HCT116 (cell line): ENCODE measurements around the gene TEX264. TPM values are rescaled to one million over a fixed set of nuclear protein-coding genes. Genes with fewer than 3 reads are reported as not detected.

ENCODE experiments used
- ATAC-seq: fragments of 200-7000 bp; cut with Tn5 transposase; 2 replicates; pipeline ENCODE4 v1.9.1; 2020; ENCODE audit warnings: mild to moderate bottlenecking, moderate library complexity
- BruUV-seq: library from RNA; stranded (reverse); fragments of 400-500 nt; replicated peaks from 2 replicates; lab custom pipeline; 2021; lab: Mats Ljungman, UMichigan
- CTCF ChIA-PET: fragments of 300-600 bp; sonication (Branson Sonifier 250); formaldehyde crosslinking; loops from one replicate; lab custom pipeline; 2021; ENCODE audit warnings: antibody characterized with exemption; lab: Charles Lee
- POLR2A ChIA-PET: fragments of 300-600, 350-600 bp; sonication (Branson Sonifier 250); formaldehyde crosslinking; loops from one replicate; lab custom pipeline; 2021; ENCODE audit warnings: antibody characterized with exemption; lab: Charles Lee
- RAD21 ChIA-PET, 2 experiments: fragments of 300-600 bp; sonication (Branson Sonifier 250); formaldehyde crosslinking; loops; one replicate each; lab custom pipeline; 2023; ENCODE audit warnings: low total read pairs in 2 of 2; ENCODE audit not compliant: uncharacterized antibody in 2 of 2, unreplicated experiment in 2 of 2, low non-redundant PET in 1 of 2; lab: Charles Lee
- DNase-seq: peaks from one replicate; pipeline ENCODE4 v3.0.0-alpha.2; 2010; ENCODE audit warnings: low read depth, low spot score
- H2AFZ ChIP-seq: fragments of 200-600 bp; shearing (Covaris generic), sonication (generic); 2 replicates; pipeline ENCODE4 v1.6.1; 2017; ENCODE audit warnings: low read depth, mixed run types, mixed read lengths, antibody characterized with exemption, low read length; ENCODE audit not compliant: poor library complexity, severe bottlenecking
- H3K27ac ChIP-seq: 2 replicates; pipeline ENCODE4 v1.5.1; 2012; ENCODE audit warnings: low read depth, low read length
- H3K27me3 ChIP-seq: fragments of 200-600 bp; sonication (generic); 2 replicates; pipeline ENCODE4 v1.6.1; 2016; ENCODE audit warnings: mixed run types, low read length, mixed read lengths; ENCODE audit not compliant: insufficient read depth
- H3K36me3 ChIP-seq, 2 experiments: fragments of 200-500 bp in 1 of 2; fragments of 200-600 bp in 1 of 2; sonication (Bioruptor generic) in 1 of 2; sonication (generic) in 1 of 2; 2 replicates each; pipeline versions ENCODE4 v1.5.1 to v1.6.1; 2014 to 2016; ENCODE audit warnings: low read length in 2 of 2, inconsistent platforms in 1 of 2, mixed read lengths in 1 of 2, mixed run types in 1 of 2; ENCODE audit not compliant: insufficient read depth in 2 of 2, control insufficient read depth in 1 of 2
- H3K4me1 ChIP-seq, 2 experiments: fragments of 200-600 bp in 1 of 2; sonication (generic) in 1 of 2; 2 replicates each; pipeline versions ENCODE4 v1.5.1 to v1.6.1; 2012 to 2017; ENCODE audit warnings: low read length in 2 of 2, inconsistent platforms in 1 of 2, mild to moderate bottlenecking in 1 of 2, mixed read lengths in 1 of 2, mixed run types in 1 of 2, moderate library complexity in 1 of 2; ENCODE audit not compliant: insufficient read depth in 2 of 2, control insufficient read depth in 1 of 2
- H3K4me2 ChIP-seq: fragments of 200-600 bp; sonication (generic); 2 replicates; pipeline ENCODE4 v1.6.1; 2017; ENCODE audit warnings: mixed run types, low read length, mixed read lengths
- H3K4me3 ChIP-seq, 2 experiments: fragments of 200-600 bp in 1 of 2; sonication (generic) in 1 of 2; replicated peaks in 1 of 2; 2 replicates each; pipeline ENCODE4 v1.5.1; 2011 to 2016; ENCODE audit warnings: low read length in 2 of 2, control low read depth in 1 of 2, low read depth in 1 of 2, mild to moderate bottlenecking in 1 of 2, mixed read lengths in 1 of 2, mixed run types in 1 of 2
- H3K79me2 ChIP-seq: fragments of 200-600 bp; sonication (generic); 2 replicates; pipeline ENCODE4 v1.6.1; 2017; ENCODE audit warnings: mild to moderate bottlenecking, mixed run types, low read length, moderate library complexity, mixed read lengths; ENCODE audit not compliant: insufficient read depth
- H3K9ac ChIP-seq: fragments of 200-600 bp; sonication (generic); 2 replicates; pipeline ENCODE4 v1.6.1; 2016; ENCODE audit warnings: low read length, mixed read lengths
- H3K9me2 ChIP-seq: fragments of 200-600 bp; sonication (generic), shearing (Covaris generic); 2 replicates; pipeline ENCODE4 v1.6.1; 2017; ENCODE audit warnings: mixed run types, mild to moderate bottlenecking, moderate library complexity; ENCODE audit not compliant: insufficient read depth
- H3K9me3 ChIP-seq, 2 experiments: fragments of 200-500 bp in 1 of 2; fragments of 200-600 bp in 1 of 2; sonication (Bioruptor generic) in 1 of 2; sonication (generic) in 1 of 2; 2 replicates each; pipeline ENCODE4 v1.6.1; 2014 to 2017; ENCODE audit warnings: low read length in 2 of 2, mixed read lengths in 2 of 2, inconsistent platforms in 1 of 2, low read depth in 1 of 2, mild to moderate bottlenecking in 1 of 2, mixed run types in 1 of 2, moderate library complexity in 1 of 2; ENCODE audit not compliant: control insufficient read depth in 1 of 2, insufficient read depth in 1 of 2
- H4K20me1 ChIP-seq: fragments of 200-600 bp; sonication (generic), shearing (Covaris generic); 2 replicates; pipeline ENCODE4 v1.6.1; 2017; ENCODE audit warnings: mixed run types, mild to moderate bottlenecking, moderate library complexity; ENCODE audit not compliant: insufficient read depth
- CTCF ChIP-seq, 3 experiments: fragments of 200-600 bp in 1 of 3; sonication (generic) in 1 of 3; IDR thresholded peaks in 2 of 3; conservative IDR thresholded peaks in 1 of 3; 2 replicates each; pipeline ENCODE4 v1.5.1; 2012 to 2017; ENCODE audit warnings: low read depth in 2 of 3, low read length in 2 of 3, antibody characterized with exemption in 1 of 3, borderline replicate concordance in 1 of 3, control low read depth in 1 of 3, mild to moderate bottlenecking in 1 of 3, mixed read lengths in 1 of 3, mixed run types in 1 of 3, moderate library complexity in 1 of 3; ENCODE audit not compliant: insufficient read depth in 1 of 3
- ELF1 ChIP-seq: IDR thresholded peaks from 2 replicates; pipeline ENCODE4 v1.6.1; 2012; ENCODE audit warnings: low read depth, borderline replicate concordance
- EZH2 ChIP-seq: fragments of 200-600 bp; sonication (generic); IDR thresholded peaks from 2 replicates; pipeline ENCODE4 v1.6.1; 2017; ENCODE audit warnings: antibody characterized with exemption, mixed run types
- EZH2phosphoT487 ChIP-seq: fragments of 200-600 bp; IDR thresholded peaks from 2 replicates; pipeline ENCODE4 v1.6.1; 2018; ENCODE audit warnings: antibody characterized with exemption, borderline replicate concordance
- MAX ChIP-seq: IDR thresholded peaks from 2 replicates; pipeline ENCODE4 v1.6.1; 2012
- RAD21 ChIP-seq: IDR thresholded peaks from 2 replicates; pipeline ENCODE4 v1.6.1; 2012; ENCODE audit warnings: low read depth, mild to moderate bottlenecking
- SIN3A ChIP-seq: IDR thresholded peaks from 2 replicates; pipeline ENCODE4 v1.6.1; 2012; ENCODE audit warnings: low read depth
- TCF7L2 ChIP-seq: IDR thresholded peaks from 2 replicates; pipeline ENCODE4 v1.7.0; 2011; ENCODE audit warnings: borderline replicate concordance, inconsistent platforms; ENCODE audit not compliant: insufficient read depth, insufficient read length; ENCODE audit errors: extremely low read depth
- YY1 ChIP-seq: IDR thresholded peaks from 2 replicates; pipeline ENCODE4 v1.6.1; 2011; ENCODE audit warnings: low read length, low read depth, moderate library complexity, mild to moderate bottlenecking; ENCODE audit not compliant: insufficient replicate concordance; ENCODE audit errors: extremely low read depth
- ZNF274 ChIP-seq: fragments of 200-500 bp; sonication (Bioruptor generic); IDR thresholded peaks from 2 replicates; pipeline ENCODE4 v1.6.1; 2014; ENCODE audit warnings: mild to moderate bottlenecking, low read depth, low read length, inconsistent platforms
- intact Hi-C: fragments of 100-400 bp; cut with micrococcal nuclease; formaldehyde crosslinking; loops from 2 replicates; pipeline ENCODE4 v1.10.0; 2022
- total RNA-seq: library from RNA; stranded (reverse); gene quantifications from one replicate; pipeline ENCODE4 v1.2.1, GENCODE V29; 2021; ENCODE audit not compliant: unreplicated experiment

TEX264 gene
- total RNA-seq, 1 experiment from 2014 or later: 36.0 TPM

- Histone ChIP-seq H3K36me3 (peaks cover 8 to 20% of the 10 kb centered on the region in 2 experiments; a peak in 3 of 4 replicates), H3K9me2 (no peaks in the 10 kb centered on the region), H3K27ac (no peak overlapping the region), H3K79me2 (no peaks in the 10 kb centered on the region), H3K9ac (no peak overlapping the region), H3K4me1 (peaks cover 6 to 11% of the 10 kb centered on the region in 2 experiments), H2AFZ (no peak overlapping the region), H3K9me3 (no peaks in the 10 kb centered on the region), H3K27me3 (no peaks in the 10 kb centered on the region), H3K4me2 (no peak overlapping the region), H3K4me3 (no peak overlapping the region), H4K20me1 (no peaks in the 10 kb centered on the region)
- ChIA-PET RAD21 (interaction anchor here (1.7 to 1.9 kb wide), 2 partner anchors 11 to 179 kb away, joined by 7 to 8 read pairs; no protein-coding TSS in a partner anchor), CTCF (interaction anchor here (1.5 to 4.2 kb wide), 3 partner anchors 11 to 296 kb away, joined by 4 to 98 read pairs (median 26); partner anchors contain the start of genes DCAF1 and MANF), POLR2A (no interaction called here)
- DNase-seq: no peak
- TF ChIP-seq TCF7L2 (no peak), ELF1 (no peak), EZH2phosphoT487 (no peak), CTCF (IDR thresholded peaks at IDR 0.05 in 2 of 3, conservative IDR thresholded peaks at IDR 0.05 in 1 of 3; ENCODE audit: borderline replicate concordance in 1 of 3, insufficient read depth in 1 of 3, low read depth in 2 of 3, low read length in 2 of 3) (no peak), SIN3A (no peak), EZH2 (no peak), YY1 (no peak), RAD21 (no peak), ZNF274 (no peak), MAX (no peak)
- no peak for ATAC-seq
- BruUV-seq: no TSS peak
- intact Hi-C loops: loop anchor here (5.0 kb wide), 1 partner anchor 38 kb away; no protein-coding TSS in a partner anchor
Observed at GRCh38 chr3:51680663-51681230, 9.7 kb downstream of the TEX264 start.
